ENCODE measurements around the gene ERBB2. TPM values are rescaled to one million over a fixed set of nuclear protein-coding genes. Genes with fewer than 3 reads are reported as not detected.

The ERBB2 gene
- total and polyA plus RNA-seq, 7 experiments from 2014 or later = 0.39 to 10.5 (median 5.8) TPM

DNA sequence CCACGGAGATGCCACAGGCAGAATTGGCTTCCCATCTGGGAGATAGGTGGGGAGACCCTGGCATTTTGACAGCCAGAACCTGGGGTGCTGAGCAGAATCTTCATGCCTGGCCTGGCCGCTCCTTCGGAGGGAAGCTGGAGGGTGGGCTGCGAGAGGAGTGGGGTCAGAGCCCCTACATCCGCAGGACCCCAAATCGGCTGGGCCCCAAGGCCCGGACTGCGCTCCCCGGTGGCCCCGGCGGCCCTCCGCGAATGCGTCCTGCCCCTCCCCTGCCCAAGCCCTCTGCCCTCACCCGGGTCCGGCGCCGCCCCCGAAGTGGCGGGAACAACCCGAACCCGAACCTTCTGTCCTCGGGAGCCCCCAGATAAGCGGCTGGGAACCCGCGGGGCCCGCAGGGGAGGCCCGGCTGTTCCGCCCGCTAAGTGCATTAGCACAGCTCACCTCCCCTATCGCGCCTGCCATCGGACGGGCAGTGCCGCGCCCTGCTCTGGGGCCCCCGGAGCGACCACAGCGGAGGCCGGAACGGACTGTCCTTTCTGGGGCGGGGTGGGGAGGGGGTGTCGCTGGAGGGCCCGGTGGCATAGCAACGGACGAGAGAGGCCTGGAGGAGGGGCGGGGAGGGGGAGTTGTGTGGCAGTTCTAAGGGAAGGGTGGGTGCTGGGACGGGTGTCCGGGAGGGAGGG, 32.5 kb upstream of the ERBB2 start:
- no peak for DNase-seq
- Histone ChIP-seq H3K9me3 (ENCODE audit: control insufficient read depth in 2 of 3, low read length in 3 of 3) (no peaks in the 10 kb centered on the region), H3K27me3 (ENCODE audit: control insufficient read depth in 2 of 2, insufficient read depth in 2 of 2, low read length in 2 of 2) (no peaks in the 10 kb centered on the region), H3K4me1 (ENCODE audit: control insufficient read depth in 2 of 2, insufficient read depth in 2 of 2, low read length in 2 of 2) (peaks cover 4 to 13% of the 10 kb centered on the region in 2 donors), H3K27ac (ENCODE audit: low read depth, low read length) (no peak overlapping the region), H3K4me3 (ENCODE audit: low read length) (no peak overlapping the region), H3K36me3 (ENCODE audit: control insufficient read depth in 2 of 3, insufficient read depth in 3 of 3, low read length in 3 of 3) (peaks cover 0 to 9% (median 0%) of the 10 kb centered on the region in 3 experiments)
- H3K27me3 Mint-ChIP-seq = peaks cover 0 to 48% (median 5%) of the 10 kb centered on the region in 5 donors
- H3K27ac Mint-ChIP-seq = peak overlapping the region in 1 of 9 donors; percentile 17
- peaks cover 5 to 22% (median 14%) of the 10 kb centered on the region in 7 donors for H3K4me1 Mint-ChIP-seq
- intact Hi-C loops (cut with micrococcal nuclease) = loop anchor here in 1 of 2 donors (5.0 kb wide), 1 partner anchor 45 kb away; no protein-coding TSS in a partner anchor
- POLR2A ChIA-PET = interaction anchor here (0.7 to 2.8 kb wide), 9 partner anchors 8 to 62 kb away, joined by 3 to 13 read pairs (median 5); partner anchors contain the start of gene MIEN1
- no peaks in the 10 kb centered on the region for H3K9me3 Mint-ChIP-seq
- ATAC-seq = no peak
- H3K4me3 Mint-ChIP-seq = peak overlapping the region; percentile 45 to 79 (median 68)
- CTCF ChIA-PET = interaction anchor here (0.6 to 2.4 kb wide), 8 partner anchors 8 to 226 kb away, joined by 3 to 10 read pairs (median 4); no protein-coding TSS in a partner anchor
- peaks cover 0 to 4% (median 0%) of the 10 kb centered on the region in 5 donors for H3K36me3 Mint-ChIP-seq

GRCh38 chr17:39667945-39668924, 31.6 kb upstream of the ERBB2 start, which contains the start of gene PNMT:
Gene PNMT, plus strand, starts transcription at chr17:39668453. Its CDS starts 23 bp downstream, at chr17:39668476.
- ChIA-PET CTCF (interaction anchor here (0.8 to 2.4 kb wide), 11 partner anchors 10 to 49 kb away, joined by 3 to 30 read pairs (median 5); no protein-coding TSS in a partner anchor), POLR2A (interaction anchor here (0.9 to 2.8 kb wide), 9 partner anchors 10 to 49 kb away, joined by 3 to 13 read pairs (median 6); partner anchors contain the start of gene PGAP3)
- intact Hi-C loops (cut with micrococcal nuclease) = loop anchor here (1.0 to 5.0 kb wide), 5 partner anchors 11 to 46 kb away; no protein-coding TSS in a partner anchor
- peak within 1 kb of the TSS; percentile 50 for H3K4me3 ChIP-seq (ENCODE audit: low read length)
- ATAC-seq (peak; percentile 83), DNase-seq (peak; percentile 44 to 76 (median 63))
- no peaks in the 10 kb centered on the region for H3K27me3 ChIP-seq (ENCODE audit: control insufficient read depth in 2 of 2, insufficient read depth in 2 of 2, low read length in 2 of 2)
- Mint-ChIP-seq H3K9me3 (no peaks in the 10 kb centered on the region), H3K4me1 (peaks cover 5 to 23% (median 14%) of the 10 kb centered on the region in 7 donors), H3K27me3 (peaks cover 0 to 48% (median 5%) of the 10 kb centered on the region in 5 donors), H3K36me3 (peaks cover 0 to 4% (median 0%) of the 10 kb centered on the region in 5 donors), H3K27ac (peak within 1 kb of the TSS in 1 of 9 donors; percentile 26), H3K4me3 (peak within 1 kb of the TSS; percentile 50 to 83 (median 68))
- peak within 1 kb of the TSS; percentile 51 for H3K27ac ChIP-seq (ENCODE audit: low read depth, low read length)
- peaks cover 0 to under 1% (median 0%) of the 10 kb centered on the region in 3 experiments for H3K36me3 ChIP-seq (ENCODE audit: control insufficient read depth in 2 of 3, insufficient read depth in 3 of 3, low read length in 3 of 3)
- no peaks in the 10 kb centered on the region for H3K9me3 ChIP-seq (ENCODE audit: control insufficient read depth in 2 of 3, low read length in 3 of 3)
- peaks cover 4 to 13% of the 10 kb centered on the region in 2 donors for H3K4me1 ChIP-seq (ENCODE audit: control insufficient read depth in 2 of 2, insufficient read depth in 2 of 2, low read length in 2 of 2)

DNA sequence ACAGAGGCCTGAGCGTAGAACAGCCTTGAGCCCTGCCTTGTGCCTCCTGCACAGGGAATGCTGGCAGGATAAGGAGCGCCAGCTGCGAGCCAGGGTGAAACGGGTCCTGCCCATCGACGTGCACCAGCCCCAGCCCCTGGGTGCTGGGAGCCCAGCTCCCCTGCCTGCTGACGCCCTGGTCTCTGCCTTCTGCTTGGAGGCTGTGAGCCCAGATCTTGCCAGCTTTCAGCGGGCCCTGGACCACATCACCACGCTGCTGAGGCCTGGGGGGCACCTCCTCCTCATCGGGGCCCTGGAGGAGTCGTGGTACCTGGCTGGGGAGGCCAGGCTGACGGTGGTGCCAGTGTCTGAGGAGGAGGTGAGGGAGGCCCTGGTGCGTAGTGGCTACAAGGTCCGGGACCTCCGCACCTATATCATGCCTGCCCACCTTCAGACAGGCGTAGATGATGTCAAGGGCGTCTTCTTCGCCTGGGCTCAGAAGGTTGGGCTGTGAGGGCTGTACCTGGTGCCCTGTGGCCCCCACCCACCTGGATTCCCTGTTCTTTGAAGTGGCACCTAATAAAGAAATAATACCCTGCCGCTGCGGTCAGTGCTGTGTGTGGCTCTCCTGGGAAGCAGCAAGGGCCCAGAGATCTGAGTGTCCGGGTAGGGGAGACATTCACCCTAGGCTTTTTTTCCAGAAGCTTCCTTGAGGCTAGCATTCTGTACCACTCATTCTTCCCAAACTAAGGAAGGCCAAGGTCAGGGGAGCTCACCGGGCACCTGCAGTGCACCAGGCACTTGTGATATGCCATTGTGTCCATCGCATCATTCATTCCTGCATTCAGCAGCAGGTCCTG, 29.7 kb upstream of the ERBB2 start:
- H3K4me1 Mint-ChIP-seq = peaks cover 0 to 19% (median 11%) of the 10 kb centered on the region in 7 donors
- no peaks in the 10 kb centered on the region for H3K9me3 Mint-ChIP-seq
- intact Hi-C loops (cut with micrococcal nuclease) = loop anchor here in 1 of 2 donors (5.0 kb wide), 1 partner anchor 48 kb away; no protein-coding TSS in a partner anchor
- H3K27me3 Mint-ChIP-seq = peaks cover 0 to 47% (median 5%) of the 10 kb centered on the region in 5 donors
- H3K27ac Mint-ChIP-seq = no peak overlapping the region
- ATAC-seq = no peak
- no peak overlapping the region for H3K27ac ChIP-seq (ENCODE audit: low read depth, low read length)
- H3K4me3 Mint-ChIP-seq = no peak overlapping the region
- H3K36me3 ChIP-seq (ENCODE audit: control insufficient read depth in 2 of 3, insufficient read depth in 3 of 3, low read length in 3 of 3) = no peaks in the 10 kb centered on the region
- H3K36me3 Mint-ChIP-seq = peaks cover 0 to 4% (median 0%) of the 10 kb centered on the region in 5 donors
- H3K27me3 ChIP-seq (ENCODE audit: control insufficient read depth in 2 of 2, insufficient read depth in 2 of 2, low read length in 2 of 2) = no peaks in the 10 kb centered on the region
- ChIA-PET CTCF (interaction anchor here (0.9 to 3.5 kb wide), 16 partner anchors 8 to 48 kb away, joined by 3 to 36 read pairs (median 5); partner anchors contain the start of gene PGAP3), POLR2A (interaction anchor here (0.5 to 2.3 kb wide), 6 partner anchors 9 to 310 kb away, joined by 3 to 13 read pairs (median 3); partner anchors contain the start of genes MIEN1, PGAP3 and PSMD3)
- no peaks in the 10 kb centered on the region for H3K9me3 ChIP-seq (ENCODE audit: control insufficient read depth in 2 of 3, low read length in 3 of 3)
- DNase-seq = no peak
- H3K4me3 ChIP-seq (ENCODE audit: low read length) = no peak overlapping the region
- peaks cover 5 to 13% of the 10 kb centered on the region in 2 donors for H3K4me1 ChIP-seq (ENCODE audit: control insufficient read depth in 2 of 2, insufficient read depth in 2 of 2, low read length in 2 of 2)

DNA sequence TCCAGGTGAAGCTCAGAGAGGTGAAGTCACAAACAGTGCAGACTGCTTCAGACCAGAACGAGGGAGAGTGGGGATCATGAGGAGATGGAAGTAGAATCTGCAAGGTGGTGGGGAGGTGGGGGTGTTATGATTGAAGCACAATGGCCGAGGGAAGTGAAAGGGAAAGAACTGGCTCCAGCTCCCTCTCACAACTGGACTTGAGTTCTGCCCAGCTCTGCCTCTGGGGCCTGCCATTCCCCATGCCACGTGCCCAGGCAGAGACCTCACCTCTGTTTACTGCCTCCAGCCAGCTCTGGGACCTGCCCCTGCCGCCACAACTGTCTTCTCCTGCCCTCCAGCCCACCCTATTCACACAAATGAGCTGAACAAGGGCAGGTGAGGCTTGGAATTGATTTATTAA, 29.1 kb upstream of the ERBB2 start:
- ChIA-PET POLR2A (interaction anchor here (0.8 to 1.1 kb wide), 5 partner anchors 8 to 59 kb away, joined by 3 to 4 read pairs (median 3); partner anchors contain the start of genes MIEN1 and PGAP3), CTCF (interaction anchor here (0.6 to 3.5 kb wide), 11 partner anchors 9 to 187 kb away, joined by 3 to 36 read pairs (median 5); partner anchors contain the start of gene PGAP3)
- H3K36me3 Mint-ChIP-seq = peaks cover 0 to 4% (median 0%) of the 10 kb centered on the region in 5 donors
- H3K27me3 Mint-ChIP-seq = peaks cover 0 to 42% (median 5%) of the 10 kb centered on the region in 5 donors
- H3K4me3 Mint-ChIP-seq = no peak overlapping the region
- Histone ChIP-seq H3K27ac (ENCODE audit: low read depth, low read length) (no peak overlapping the region), H3K27me3 (ENCODE audit: control insufficient read depth in 2 of 2, insufficient read depth in 2 of 2, low read length in 2 of 2) (no peaks in the 10 kb centered on the region), H3K9me3 (ENCODE audit: control insufficient read depth in 2 of 3, low read length in 3 of 3) (no peaks in the 10 kb centered on the region), H3K4me3 (ENCODE audit: low read length) (no peak overlapping the region), H3K4me1 (ENCODE audit: control insufficient read depth in 2 of 2, insufficient read depth in 2 of 2, low read length in 2 of 2) (peaks cover 11 to 15% of the 10 kb centered on the region in 2 donors), H3K36me3 (ENCODE audit: control insufficient read depth in 2 of 3, insufficient read depth in 3 of 3, low read length in 3 of 3) (no peaks in the 10 kb centered on the region)
- intact Hi-C loops (cut with micrococcal nuclease) = no loop called here
- peaks cover under 1 to 24% (median 17%) of the 10 kb centered on the region in 7 donors for H3K4me1 Mint-ChIP-seq
- no peaks in the 10 kb centered on the region for H3K9me3 Mint-ChIP-seq
- no peak for DNase-seq
- ATAC-seq = no peak
- H3K27ac Mint-ChIP-seq = no peak overlapping the region

DNA sequence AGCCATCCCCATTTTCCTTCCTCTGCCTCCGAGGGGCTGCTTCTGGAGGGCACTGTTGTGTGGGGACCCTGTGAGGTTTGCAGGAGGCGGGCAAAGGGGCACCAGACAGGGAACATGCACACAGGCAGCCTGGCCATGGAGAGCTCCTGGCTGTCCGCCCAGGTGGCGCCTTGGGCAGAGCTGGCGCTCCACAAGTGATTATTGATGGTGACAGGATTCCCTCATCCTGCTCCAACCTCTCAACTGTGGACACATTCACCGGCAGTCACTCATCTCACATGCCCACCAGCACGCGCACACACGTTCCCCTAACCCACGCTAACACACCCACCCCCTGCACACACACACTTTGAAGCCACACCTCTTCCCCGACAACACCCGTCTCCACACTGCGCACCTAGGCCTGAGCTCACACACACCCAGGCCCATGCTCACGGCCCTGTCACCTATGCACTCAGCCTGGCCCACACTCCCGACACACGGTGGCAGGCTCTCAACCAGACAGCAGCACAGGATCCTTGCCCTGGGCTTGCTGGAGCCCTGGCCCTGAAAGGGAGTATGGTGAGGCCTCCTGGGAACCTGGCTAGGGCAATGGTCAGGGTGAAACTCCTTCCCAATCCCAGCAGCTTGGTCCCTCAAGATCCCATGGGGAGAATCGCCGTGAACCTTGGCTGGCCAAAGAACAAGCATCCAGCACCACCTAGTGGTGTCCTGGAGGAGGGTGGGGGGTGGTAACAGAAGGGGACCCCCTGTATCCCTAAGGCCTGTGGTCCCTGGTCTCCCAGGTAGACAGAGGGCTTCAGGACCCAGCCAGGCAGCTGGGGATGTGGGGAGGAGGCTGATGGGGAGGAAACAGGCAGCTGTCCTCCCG, 28.0 kb upstream of the ERBB2 start:
- H3K36me3 ChIP-seq (ENCODE audit: control insufficient read depth in 2 of 3, insufficient read depth in 3 of 3, low read length in 3 of 3) = no peaks in the 10 kb centered on the region
- H3K4me3 Mint-ChIP-seq = peak overlapping the region in 5 of 10 donors; percentile 3 to 49 (median 35)
- H3K27me3 Mint-ChIP-seq = peaks cover 0 to 32% (median 5%) of the 10 kb centered on the region in 5 donors
- no peak for ATAC-seq
- intact Hi-C loops (cut with micrococcal nuclease) = loop anchor here in 1 of 2 donors (1.0 kb wide), 2 partner anchors 50 to 82 kb away; no protein-coding TSS in a partner anchor
- H3K4me3 ChIP-seq (ENCODE audit: low read length) = no peak overlapping the region
- ChIA-PET POLR2A (interaction anchor here (1.0 to 1.9 kb wide), 6 partner anchors 8 to 58 kb away, joined by 3 to 6 read pairs (median 4); partner anchors contain the start of genes MIEN1, PGAP3 and STARD3), CTCF (interaction anchor here (0.5 to 3.5 kb wide), 14 partner anchors 8 to 186 kb away, joined by 3 to 36 read pairs (median 4); partner anchors contain the start of genes MIEN1 and PGAP3)
- H3K9me3 ChIP-seq (ENCODE audit: control insufficient read depth in 2 of 3, low read length in 3 of 3) = no peaks in the 10 kb centered on the region
- peaks cover 9 to 35% (median 27%) of the 10 kb centered on the region in 7 donors for H3K4me1 Mint-ChIP-seq
- no peak for DNase-seq
- H3K27ac ChIP-seq (ENCODE audit: low read depth, low read length) = no peak overlapping the region
- H3K4me1 ChIP-seq (ENCODE audit: control insufficient read depth in 2 of 2, insufficient read depth in 2 of 2, low read length in 2 of 2) = peaks cover 23 to 24% of the 10 kb centered on the region in 2 donors
- H3K27me3 ChIP-seq (ENCODE audit: control insufficient read depth in 2 of 2, insufficient read depth in 2 of 2, low read length in 2 of 2) = no peaks in the 10 kb centered on the region
- peak overlapping the region in 3 of 9 donors; percentile 11 to 57 (median 46) for H3K27ac Mint-ChIP-seq
- H3K9me3 Mint-ChIP-seq = no peaks in the 10 kb centered on the region
- H3K36me3 Mint-ChIP-seq = peaks cover 0 to 4% (median 0%) of the 10 kb centered on the region in 5 donors

All from naive thymus-derived CD4-positive, alpha-beta T cell (primary cell).